ENCODE results near the gene DNAJB13.

Gene DNAJB13

DNA sequence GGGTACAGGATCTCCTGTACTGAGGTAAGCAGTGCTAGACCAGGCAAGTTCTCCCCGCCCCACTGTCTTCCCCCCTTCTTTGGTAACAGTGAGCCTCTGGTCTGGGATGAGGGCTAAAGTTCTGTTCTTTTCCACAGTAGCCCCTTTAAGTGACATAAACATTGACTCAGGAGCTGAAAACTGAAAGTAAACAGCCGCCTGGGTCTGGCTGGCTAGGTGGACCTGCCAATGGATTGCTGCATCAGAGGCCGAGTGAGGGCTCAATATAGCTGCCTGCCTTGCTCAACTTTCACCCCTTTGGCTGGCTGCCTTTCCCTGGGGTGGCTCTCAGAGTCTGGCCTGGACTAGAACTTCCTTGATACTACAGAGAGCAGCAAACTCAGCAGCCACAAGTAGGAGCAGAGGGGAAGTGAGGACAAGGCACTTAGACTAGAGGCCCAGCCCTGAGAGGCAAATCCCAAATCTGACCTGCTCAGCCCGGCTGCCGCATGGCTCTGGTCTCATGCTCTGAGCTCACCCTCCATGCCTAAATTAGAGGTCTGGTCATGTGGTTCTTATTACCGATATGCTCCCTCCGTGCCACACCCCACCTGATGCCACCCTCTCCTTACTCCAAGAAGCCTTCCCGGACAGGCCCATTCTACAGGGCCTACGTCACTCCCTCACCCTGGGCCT lies 67.6 kb downstream of the DNAJB13 start:
- no peak for DNase-seq

DNA sequence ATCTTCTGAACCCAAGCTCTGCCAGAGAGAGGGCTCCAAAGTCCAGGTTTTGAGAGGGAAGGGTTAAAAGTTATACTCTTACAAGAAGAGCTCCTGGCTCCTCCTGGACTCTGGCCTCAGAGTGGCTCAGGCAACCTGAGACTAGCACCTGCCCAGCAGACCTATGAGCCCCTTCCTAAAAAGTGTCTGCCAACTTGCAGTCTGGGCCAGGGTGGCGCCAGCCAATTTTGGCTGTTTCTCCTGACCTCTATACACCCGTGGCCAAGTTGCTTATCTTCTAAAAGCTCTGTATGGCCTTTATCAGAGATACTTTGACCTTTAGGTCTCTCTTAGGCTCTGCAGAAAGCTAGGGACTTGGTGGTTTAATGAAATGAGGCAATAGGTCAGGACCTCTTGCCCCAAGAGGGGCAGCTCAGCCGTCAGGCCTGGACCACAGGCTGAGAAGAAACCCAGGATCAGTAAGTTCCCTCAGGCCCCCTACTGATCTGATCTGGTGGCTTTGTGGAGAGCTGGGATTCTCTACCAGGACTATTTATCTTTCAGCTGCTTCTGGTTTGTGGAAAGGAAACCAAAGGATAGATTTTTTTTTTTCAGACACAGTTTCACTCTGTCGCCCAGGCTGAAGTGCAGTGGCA lies 68.4 kb downstream of the DNAJB13 start:
- DNase-seq: no peak

DNA sequence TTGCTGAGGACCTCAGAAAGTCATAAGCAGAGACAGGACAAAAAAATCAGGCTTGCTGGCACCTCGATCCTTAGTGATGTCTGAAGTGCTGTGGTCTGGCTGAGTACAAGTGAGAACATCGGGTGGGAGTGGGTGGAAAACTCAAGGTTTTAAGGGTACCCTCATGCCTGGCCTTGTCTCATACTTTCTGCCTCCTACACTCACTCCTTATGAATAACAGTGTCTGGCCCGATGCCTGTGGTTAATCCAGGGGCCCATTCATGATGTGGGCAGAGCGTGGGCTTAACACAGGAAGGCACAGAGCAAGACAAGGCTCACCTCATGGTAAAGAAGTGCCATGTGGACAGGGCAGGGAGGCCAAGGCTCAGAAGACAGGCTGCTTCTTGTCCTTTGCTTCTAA lies 69.0 kb downstream of the DNAJB13 start:
- peak; percentile 84 for DNase-seq

Measured in activated naive CD4-positive, alpha-beta T cell treated with Interleukin-2 at 50 U/mL for 16 hours (primary cell).